Endothelial cell of umbilical vein (primary cell): Measurements from ENCODE around the gene SLC38A4. TPM values are rescaled to one million over a fixed set of nuclear protein-coding genes. Genes with fewer than 3 reads are reported as not detected.
"Not testable (repeated sequence)": the region's sequence is repeated elsewhere in the genome, so short reads cannot be mapped to it uniquely, and the experiment has no call there.

Experiments
- BruUV-seq: library from RNA; stranded (reverse); fragments of 400-500 nt; replicated peaks from 2 replicates; lab custom pipeline; 2021; lab: Mats Ljungman, UMichigan
- CTCF ChIA-PET: fragments of 300-600, 350-600 bp; sonication (Branson Sonifier 250); formaldehyde crosslinking; loops from one replicate; lab custom pipeline; 2021; ENCODE audit warnings: antibody characterized with exemption, inconsistent platforms; lab: Charles Lee
- POLR2A ChIA-PET: fragments of 300-600, 350-600 bp; sonication (Branson Sonifier 250); formaldehyde crosslinking; loops from one replicate; lab custom pipeline; 2021; ENCODE audit warnings: antibody characterized with exemption, inconsistent platforms; lab: Charles Lee
- DNase-seq: peaks from one replicate; pipeline ENCODE4 v3.0.0-alpha.2; 2011; ENCODE audit warnings: low read depth, low spot score
- FAIRE-seq: peaks from 2 replicates; lab custom pipeline; 2011; peaks lifted over from hg19 to GRCh38; lab: Jason Lieb, UNC
- H2AFZ ChIP-seq: 2 replicates; pipeline ENCODE4 v1.6.0; 2012; ENCODE audit warnings: low read depth, low read length, control low read depth, inconsistent platforms
- H3K27ac ChIP-seq: 2 replicates; pipeline ENCODE4 v1.5.1; 2011; ENCODE audit warnings: low read depth, mild to moderate bottlenecking, control low read depth, low read length, moderate library complexity; ENCODE audit not compliant: insufficient read depth
- H3K27me3 ChIP-seq, 2 experiments: 2 replicates each; pipeline versions ENCODE4 v1.6.0 to v1.6.1; 2011; ENCODE audit warnings: low read length in 2 of 2, mixed read lengths in 1 of 2; ENCODE audit not compliant: control insufficient read depth in 2 of 2, insufficient read depth in 2 of 2
- H3K36me3 ChIP-seq, 2 experiments: 2 replicates in 1 of 2; 3 replicates in 1 of 2; pipeline ENCODE4 v1.5.1; 2011; ENCODE audit warnings: low read length in 2 of 2, mild to moderate bottlenecking in 1 of 2, moderate library complexity in 1 of 2; ENCODE audit not compliant: control insufficient read depth in 2 of 2, insufficient read depth in 2 of 2; ENCODE audit errors: extremely low read depth in 1 of 2
- H3K4me1 ChIP-seq: 3 replicates; pipeline ENCODE4 v1.5.1; 2011; ENCODE audit warnings: mild to moderate bottlenecking, low read length; ENCODE audit not compliant: control insufficient read depth, insufficient read depth; ENCODE audit errors: extremely low read depth
- H3K4me2 ChIP-seq: 2 replicates; pipeline ENCODE4 v1.6.1; 2011; ENCODE audit warnings: low read length, control low read depth, mixed read lengths; ENCODE audit not compliant: insufficient read depth
- H3K4me3 ChIP-seq, 3 experiments: fragments of 200-600 bp in 1 of 3; sonication (generic), shearing (Covaris generic) in 1 of 3; replicated peaks in 1 of 3; 2 replicates each; pipeline ENCODE4 v1.5.1; 2011 to 2016; ENCODE audit warnings: control low read depth in 3 of 3, low read length in 3 of 3, mild to moderate bottlenecking in 2 of 3, inconsistent platforms in 1 of 3, low read depth in 1 of 3, moderate library complexity in 1 of 3; ENCODE audit not compliant: insufficient read depth in 1 of 3
- H3K79me2 ChIP-seq: 2 replicates; pipeline ENCODE4 v1.6.0; 2012; ENCODE audit warnings: low read length, inconsistent platforms; ENCODE audit not compliant: control insufficient read depth, insufficient read depth
- H3K9ac ChIP-seq: replicated peaks from 2 replicates; pipeline ENCODE3; 2011; ENCODE audit warnings: low read length, control low read depth; ENCODE audit not compliant: insufficient read depth; ENCODE audit errors: extremely low read depth
- H3K9me1 ChIP-seq: replicated peaks from 3 replicates; pipeline ENCODE4 v1.6.0; 2011; ENCODE audit warnings: mild to moderate bottlenecking, low read length; ENCODE audit not compliant: control insufficient read depth, insufficient read depth; ENCODE audit errors: extremely low read depth
- H3K9me3 ChIP-seq: replicated peaks from 2 replicates; pipeline ENCODE4 v1.5.1; 2012; ENCODE audit warnings: low read length, inconsistent platforms; ENCODE audit not compliant: control insufficient read depth, insufficient read depth
- H4K20me1 ChIP-seq: replicated peaks from 2 replicates; pipeline ENCODE3; 2011; ENCODE audit warnings: mild to moderate bottlenecking, low read length; ENCODE audit not compliant: control insufficient read depth, insufficient read depth; ENCODE audit errors: extremely low read depth
- CTCF ChIP-seq, 2 donors: IDR thresholded peaks; 1 replicate in 1 of 2; 2 replicates in 1 of 2; pipeline ENCODE4 v1.5.1; 2011; ENCODE audit warnings: low read length in 2 of 2, mild to moderate bottlenecking in 2 of 2, moderate library complexity in 2 of 2, control low read depth in 1 of 2, inconsistent platforms in 1 of 2, low read depth in 1 of 2; ENCODE audit not compliant: insufficient read depth in 1 of 2; ENCODE audit errors: extremely low read depth in 1 of 2
- EZH2 ChIP-seq: IDR thresholded peaks from 2 replicates; pipeline ENCODE4 v1.6.1; 2012; ENCODE audit warnings: borderline replicate concordance, low read depth, mild to moderate bottlenecking, moderate library complexity, low read length, inconsistent platforms; ENCODE audit not compliant: severe bottlenecking
- FOS ChIP-seq: IDR thresholded peaks from 2 replicates; pipeline ENCODE4 v1.6.1; 2011; ENCODE audit warnings: mild to moderate bottlenecking, low read length, moderate library complexity, borderline replicate concordance; ENCODE audit not compliant: insufficient read depth
- GATA2 ChIP-seq: IDR thresholded peaks from 2 replicates; pipeline ENCODE4 v1.7.0; 2011; ENCODE audit warnings: low read depth, mild to moderate bottlenecking, moderate library complexity, mixed read lengths, low read length; ENCODE audit not compliant: insufficient read length, insufficient read depth
- JUN ChIP-seq: IDR thresholded peaks from 2 replicates; pipeline ENCODE4 v1.6.1; 2011; ENCODE audit warnings: borderline replicate concordance, low read depth; ENCODE audit not compliant: insufficient read length, insufficient read depth
- MAX ChIP-seq: IDR thresholded peaks from 2 replicates; pipeline ENCODE4 v1.6.1; 2011; ENCODE audit not compliant: insufficient read depth, insufficient read length
- MYC ChIP-seq: IDR thresholded peaks from one replicate; pipeline ENCODE4 v1.6.1; 2011; ENCODE audit warnings: mild to moderate bottlenecking, low read depth, low read length
- POLR2A ChIP-seq: IDR thresholded peaks from 2 replicates; pipeline ENCODE4 v1.6.1; 2012; ENCODE audit warnings: low read depth, mild to moderate bottlenecking, control low read depth, low read length
- POLR2AphosphoS5 ChIP-seq: IDR thresholded peaks from 2 replicates; pipeline ENCODE4 v1.6.1; 2012; ENCODE audit warnings: low read depth, mild to moderate bottlenecking, control low read depth, low read length, moderate library complexity; ENCODE audit not compliant: insufficient read depth
- dilution Hi-C: fragments of 300-500 bp; cut with MboI; formaldehyde crosslinking; loops from one replicate; pipeline ENCODE4 v1.15.0; 2019; ENCODE audit warnings: low sequenced_read_pairs; ENCODE audit not compliant: extremely low pct_ligation_motif_present
- intact Hi-C: fragments of 100-400 bp; cut with micrococcal nuclease; formaldehyde crosslinking; loops from one replicate; pipeline ENCODE4 v1.10.0; 2022
- polyA plus RNA-seq, 4 experiments: library from polyadenylated mRNA; depleted of rRNA in 3 of 4; stranded (reverse) in 3 of 4; unstranded in 1 of 4; fragments of >200 nt; gene quantifications; 2 replicates each; pipeline versions ENCODE4 v1.2.1 to v1.2.3, GENCODE V29; 2011 to 2012; ENCODE audit warnings: missing spikeins in 1 of 4
- total RNA-seq: library from RNA; stranded (reverse); gene quantifications from 2 replicates; pipeline ENCODE4 v1.2.3, GENCODE V29; 2021

The SLC38A4 gene
- total and polyA plus RNA-seq, 2 donors (not counting 3 experiments of a cell fraction or from before 2014, with no cell fraction given), result 0.36 to 0.66 TPM

GRCh38 chr12:46848792-46849191, 23.0 kb upstream of the SLC38A4 start:
- H3K27me3 ChIP-seq, H3K9ac ChIP-seq, FAIRE-seq, BruUV-seq, H2AFZ ChIP-seq, H4K20me1 ChIP-seq, H3K36me3 ChIP-seq, H3K79me2 ChIP-seq, DNase-seq, H3K9me1 ChIP-seq, intact Hi-C loops, H3K9me3 ChIP-seq, CTCF ChIA-PET, H3K27ac ChIP-seq, dilution Hi-C loops, H3K4me1 ChIP-seq, H3K4me2 ChIP-seq, H3K4me3 ChIP-seq, POLR2A ChIA-PET: not testable (repeated sequence)

- Histone ChIP-seq H3K79me2 (no peaks in the 10 kb centered on the region), H3K4me2 (no peak overlapping the region), H3K9ac (no peak overlapping the region), H3K27me3 (peaks cover 0 to 1% of the 10 kb centered on the region in 2 experiments), H3K27ac (no peak overlapping the region), H3K36me3 (no peaks in the 10 kb centered on the region), H3K4me3 (no peak overlapping the region), H3K9me3 (no peaks in the 10 kb centered on the region), H4K20me1 (no peaks in the 10 kb centered on the region), H2AFZ (no peak overlapping the region), H3K4me1 (no peaks in the 10 kb centered on the region), H3K9me1 (no peaks in the 10 kb centered on the region)
- dilution Hi-C loops, result no loop called here
- TF ChIP-seq EZH2, result no peak
- no peak for TF ChIP-seq MYC
- no peak for TF ChIP-seq POLR2A
- TF ChIP-seq CTCF (IDR thresholded peaks at IDR 0.05; ENCODE audit: extremely low read depth in 1 of 2, insufficient read depth in 1 of 2, low read depth in 1 of 2, low read length in 2 of 2), result no peak
- TF ChIP-seq GATA2, result no peak
- TF ChIP-seq FOS, result no peak
- TF ChIP-seq JUN, result no peak
- no peak for TF ChIP-seq MAX
- TF ChIP-seq POLR2AphosphoS5, result no peak
- DNase-seq (no peak), FAIRE-seq (no peak)
- BruUV-seq, result no TSS peak
- intact Hi-C loops, result no loop called here
- ChIA-PET CTCF (no interaction called here), POLR2A (no interaction called here)
Measured at GRCh38 chr12:46847001-46847400, 21.2 kb upstream of the SLC38A4 start.
